Stimulated activated naive B cell treated with anti-CD40 and anti-IgM and Interleukin-4, amounts not matched to agents 10 μg/mL and 1 μg/mL and 100 μg/mL, for 72 hours (primary cell): ENCODE data around the gene LMBRD2.
"Not testable (repeated sequence)": the region's sequence is repeated elsewhere in the genome, so short reads cannot be mapped to it uniquely, and the experiment has no call there.

Experiments used
- ATAC-seq, 2 donors: fragments of 150-1000 bp; cut with Tn5 transposase; replicated peaks; 2 replicates each; pipeline ENCODE4 v1.10.0; 2021; ENCODE audit warnings: moderate library complexity in 1 of 2
- DNase-seq: peaks from one replicate; pipeline ENCODE4 v3.0.0; 2021
- H3K27ac Mint-ChIP-seq: one replicate; pipeline ENCODE4 v1.8.0; 2022; ENCODE audit warnings: mild to moderate bottlenecking, mixed read lengths
- H3K27me3 Mint-ChIP-seq, 2 donors: one replicate each; pipeline ENCODE4 v1.8.0; 2022; ENCODE audit warnings: mixed read lengths in 2 of 2
- H3K36me3 Mint-ChIP-seq, 2 donors: one replicate each; pipeline ENCODE4 v1.8.0; 2022; ENCODE audit warnings: mixed read lengths in 2 of 2, mild to moderate bottlenecking in 1 of 2
- H3K4me1 Mint-ChIP-seq, 2 donors: one replicate each; pipeline ENCODE4 v1.8.0; 2022; ENCODE audit warnings: mixed read lengths in 2 of 2, mild to moderate bottlenecking in 1 of 2
- H3K4me3 Mint-ChIP-seq, 2 donors: one replicate each; pipeline ENCODE4 v1.8.0; 2022; ENCODE audit warnings: mild to moderate bottlenecking in 2 of 2, mixed read lengths in 2 of 2, moderate library complexity in 1 of 2
- H3K9me3 Mint-ChIP-seq, 2 donors: one replicate each; pipeline ENCODE4 v1.8.0; 2022; ENCODE audit warnings: mixed read lengths in 2 of 2, mild to moderate bottlenecking in 1 of 2

LMBRD2 gene

DNA sequence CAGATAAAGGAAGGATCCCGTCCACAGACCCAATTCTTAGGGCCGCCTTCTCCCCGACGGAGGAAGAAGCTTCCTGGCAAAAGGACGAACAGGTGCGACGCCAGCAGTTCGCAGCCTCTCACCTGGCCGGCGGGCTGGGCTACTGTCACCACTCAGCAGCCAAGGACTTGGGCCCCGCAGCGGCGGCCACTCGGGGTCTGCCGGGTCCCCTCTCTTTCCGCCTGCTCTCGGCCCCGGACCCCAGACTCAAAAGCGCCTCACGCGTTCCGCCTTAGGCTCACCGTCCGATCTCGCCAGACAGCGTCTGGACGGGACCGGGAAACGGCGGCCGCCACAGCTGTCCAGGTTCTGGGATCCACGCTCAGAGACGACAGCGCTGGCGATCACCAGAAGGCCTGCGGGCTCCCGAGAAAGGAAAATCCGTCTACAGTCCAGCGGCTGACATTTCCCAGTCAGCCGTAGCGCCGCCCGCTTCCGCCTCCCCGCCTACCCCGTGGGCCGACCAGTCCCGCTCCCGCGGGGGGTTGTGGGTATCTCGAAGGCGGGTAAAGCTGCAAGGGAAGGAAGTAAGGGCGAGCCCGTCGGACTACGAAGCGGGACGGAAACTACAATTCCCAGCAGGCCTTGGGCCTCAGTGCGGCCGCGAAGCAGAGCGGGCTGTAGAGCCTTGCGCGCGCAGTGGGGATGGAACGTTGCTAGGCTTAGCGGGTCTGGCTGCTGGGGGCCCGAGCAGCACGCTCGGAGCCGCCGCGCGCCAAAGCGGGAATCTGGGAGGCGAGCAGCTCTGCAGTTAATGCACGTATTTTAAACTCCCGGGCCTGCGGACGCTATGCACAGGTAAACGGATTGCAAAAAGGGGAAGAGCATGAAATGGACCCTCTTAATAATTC lies at the start of gene LMBRD2, which contains the start of gene SKP2:
Gene LMBRD2 (minus strand): TSS at position 454 of the 890 bp plus-strand sequence. CDS start 8,538 bp downstream, outside the sequence.
Gene SKP2 (plus strand): TSS at position 678 of the 890 bp plus-strand sequence. CDS start 152 bp downstream, at position 830.
- DNase-seq = peak; percentile 96
- Mint-ChIP-seq H3K9me3 (no peaks in the 10 kb centered on the region), H3K36me3 (peaks cover 24 to 26% of the 10 kb centered on the region in 2 donors), H3K4me3 (peak within 1 kb of the TSS; percentile 92 to 95), H3K4me1 (peaks cover 28 to 32% of the 10 kb centered on the region in 2 donors), H3K27ac (peak within 1 kb of the TSS; percentile 97), H3K27me3 (no peaks in the 10 kb centered on the region)
- peak; percentile 97 to 99 for ATAC-seq

DNA sequence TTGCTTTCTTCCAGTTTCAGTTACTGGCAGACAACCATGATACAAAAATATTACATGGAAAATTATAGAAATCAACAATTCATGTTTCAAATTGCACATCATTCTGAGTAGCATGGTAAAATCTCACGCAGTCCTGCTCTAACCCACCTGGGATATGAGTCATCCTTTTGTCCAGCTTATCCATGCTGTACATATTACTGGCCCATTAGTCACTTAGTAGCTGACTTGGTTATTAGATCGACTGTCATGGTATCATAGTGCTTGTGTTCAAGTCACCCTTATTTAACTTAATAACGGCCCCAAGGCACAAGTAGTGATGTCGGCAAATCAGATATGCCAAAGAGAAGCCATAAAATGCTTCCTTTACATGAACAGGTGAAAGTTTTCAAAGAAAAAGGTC lies 48.8 kb upstream of the LMBRD2 start:
- Mint-ChIP-seq H3K9me3 (no peaks in the 10 kb centered on the region), H3K4me3 (no peak overlapping the region), H3K27me3 (no peaks in the 10 kb centered on the region), H3K36me3 (peaks cover 16 to 28% of the 10 kb centered on the region in 2 donors), H3K4me1 (no peaks in the 10 kb centered on the region), H3K27ac (no peak overlapping the region)
- ATAC-seq (no peak), DNase-seq (no peak)

- ATAC-seq (no peak), DNase-seq (no peak)
- no peaks in the 10 kb centered on the region for H3K27me3 Mint-ChIP-seq
- H3K9me3 Mint-ChIP-seq = no peaks in the 10 kb centered on the region
- H3K4me3 Mint-ChIP-seq = no peak overlapping the region
- no peaks in the 10 kb centered on the region for H3K4me1 Mint-ChIP-seq
- peaks cover 15 to 27% of the 10 kb centered on the region in 2 donors for H3K36me3 Mint-ChIP-seq
- no peak overlapping the region for H3K27ac Mint-ChIP-seq
Measured at GRCh38 chr5:36199620-36200019, 47.9 kb upstream of the LMBRD2 start.

DNA sequence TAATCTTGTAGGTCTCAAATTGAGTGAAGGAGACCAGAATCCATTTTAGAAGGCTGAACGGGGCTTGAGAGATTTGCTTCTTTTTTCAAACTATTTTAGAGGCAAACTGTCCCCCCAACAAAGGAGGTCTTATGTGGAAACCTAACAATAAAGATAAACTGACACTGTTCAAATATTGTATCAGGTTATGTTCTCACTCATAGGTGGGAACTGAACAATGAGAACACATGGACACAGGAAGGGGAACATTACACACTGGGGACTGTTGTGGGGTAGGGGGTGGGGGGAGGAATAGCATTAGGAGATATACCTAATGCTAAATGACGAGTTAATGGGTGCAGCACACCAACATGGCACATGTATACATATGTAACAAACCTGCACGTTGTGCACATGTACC lies 47.1 kb upstream of the LMBRD2 start:
- not testable (repeated sequence) for H3K27ac Mint-ChIP-seq, DNase-seq, H3K4me3 Mint-ChIP-seq, H3K9me3 Mint-ChIP-seq, H3K4me1 Mint-ChIP-seq, ATAC-seq, H3K27me3 Mint-ChIP-seq
- H3K36me3 Mint-ChIP-seq = peaks cover 15 to 27% of the 10 kb centered on the region in 2 donors

- Mint-ChIP-seq H3K27me3 (no peaks in the 10 kb centered on the region), H3K9me3 (no peaks in the 10 kb centered on the region), H3K4me3 (no peak overlapping the region), H3K4me1 (no peaks in the 10 kb centered on the region), H3K27ac (no peak overlapping the region), H3K36me3 (peaks cover 15 to 27% of the 10 kb centered on the region in 2 donors)
- DNase-seq (no peak), ATAC-seq (no peak)
Measured at GRCh38 chr5:36198281-36198680, 46.6 kb upstream of the LMBRD2 start.

DNA sequence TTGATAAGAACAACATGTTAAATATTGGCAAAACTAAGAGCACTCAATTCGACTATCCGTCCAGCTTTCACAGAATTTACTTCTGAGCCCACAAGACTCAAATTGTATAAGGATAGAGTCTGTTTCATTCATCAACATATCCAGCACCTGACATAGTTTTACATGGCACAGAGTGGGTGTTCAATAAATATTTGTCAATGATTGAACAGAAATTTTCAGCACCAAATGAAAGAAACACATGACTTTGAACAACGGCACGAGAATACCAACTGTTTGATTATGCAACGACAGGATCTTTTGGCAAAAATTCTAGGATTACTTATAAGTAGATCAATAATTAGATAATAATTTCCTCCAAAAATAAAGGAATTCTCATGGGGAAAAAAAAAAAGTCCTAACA lies 42.1 kb upstream of the LMBRD2 start:
- Mint-ChIP-seq H3K27me3 (no peaks in the 10 kb centered on the region), H3K4me1 (no peaks in the 10 kb centered on the region), H3K36me3 (peaks cover 39 to 54% of the 10 kb centered on the region in 2 donors), H3K9me3 (peaks cover 5 to 8% of the 10 kb centered on the region in 2 donors), H3K4me3 (no peak overlapping the region), H3K27ac (no peak overlapping the region)
- DNase-seq = no peak
- no peak for ATAC-seq

GRCh38 chr5:36184408-36184807 lies 32.7 kb upstream of the LMBRD2 start:
- not testable (repeated sequence) for H3K4me1 Mint-ChIP-seq, DNase-seq, H3K27me3 Mint-ChIP-seq, H3K4me3 Mint-ChIP-seq, ATAC-seq, H3K27ac Mint-ChIP-seq
- H3K9me3 Mint-ChIP-seq = peaks cover 8 to 12% of the 10 kb centered on the region in 2 donors
- peaks cover 57 to 70% of the 10 kb centered on the region in 2 donors for H3K36me3 Mint-ChIP-seq

DNA sequence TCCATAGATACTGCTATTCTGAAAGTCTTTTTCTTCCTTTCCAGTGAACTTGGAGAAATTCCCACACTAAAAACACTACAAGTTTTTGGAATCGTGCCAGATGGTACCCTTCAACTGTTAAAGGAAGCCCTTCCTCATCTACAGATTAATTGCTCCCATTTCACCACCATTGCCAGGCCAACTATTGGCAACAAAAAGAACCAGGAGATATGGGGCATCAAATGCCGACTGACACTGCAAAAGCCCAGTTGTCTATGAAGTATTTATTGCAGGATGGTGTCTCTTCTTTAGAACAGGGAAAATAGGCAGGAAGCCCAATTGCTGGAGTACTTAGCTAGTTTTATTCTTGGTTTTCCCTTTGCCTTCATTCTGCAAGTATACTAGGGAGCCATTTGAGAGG lies 30.1 kb upstream of the LMBRD2 start:
- Mint-ChIP-seq H3K36me3 (peaks cover 46 to 60% of the 10 kb centered on the region in 2 donors), H3K9me3 (peaks cover 0 to 2% of the 10 kb centered on the region in 2 donors), H3K27ac (no peak overlapping the region), H3K4me1 (peaks cover 0 to 6% of the 10 kb centered on the region in 2 donors), H3K27me3 (no peaks in the 10 kb centered on the region), H3K4me3 (no peak overlapping the region)
- ATAC-seq (no peak), DNase-seq (no peak)

DNA sequence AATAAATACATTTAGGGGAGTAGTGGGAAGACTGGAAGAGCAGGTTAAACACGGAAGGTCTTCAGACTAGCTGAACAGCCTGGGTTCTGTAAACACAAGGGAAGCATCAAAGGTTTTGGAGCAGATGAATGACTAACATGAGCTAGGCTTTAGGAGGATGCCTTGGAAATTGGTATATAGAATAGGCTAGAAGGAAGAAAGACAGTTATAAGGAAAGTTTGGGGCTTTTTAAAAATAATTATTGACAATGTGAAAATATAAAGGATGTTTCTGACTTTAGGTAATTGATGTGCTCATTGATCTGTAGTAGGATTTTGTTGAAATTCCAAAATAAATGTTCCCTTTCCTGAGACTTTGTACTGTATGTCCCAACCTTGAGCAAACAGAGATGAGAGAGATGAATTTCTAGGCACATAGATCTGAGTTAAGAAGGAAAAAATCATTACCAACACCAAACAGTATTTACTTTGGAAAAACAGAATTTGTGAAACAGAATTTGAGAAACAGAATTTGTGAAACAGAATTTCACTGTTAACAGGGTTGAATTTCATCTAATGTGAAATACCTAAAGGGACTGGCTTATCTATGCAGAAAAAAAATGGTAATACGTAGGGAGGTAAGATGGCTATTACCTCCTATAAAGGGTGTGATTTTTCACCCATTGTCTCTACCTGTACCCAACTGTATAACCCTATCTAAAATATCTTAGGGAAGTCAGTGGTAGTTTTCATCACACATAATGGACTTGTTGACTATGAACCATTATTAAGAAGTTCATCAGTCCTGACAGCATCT lies 29.1 kb upstream of the LMBRD2 start:
- ATAC-seq (no peak), DNase-seq (no peak)
- Mint-ChIP-seq H3K36me3 (peaks cover 42 to 54% of the 10 kb centered on the region in 2 donors), H3K4me3 (no peak overlapping the region), H3K4me1 (peaks cover 0 to 6% of the 10 kb centered on the region in 2 donors), H3K27ac (no peak overlapping the region), H3K27me3 (no peaks in the 10 kb centered on the region), H3K9me3 (peaks cover 0 to 2% of the 10 kb centered on the region in 2 donors)

- Mint-ChIP-seq H3K27me3 (no peaks in the 10 kb centered on the region), H3K27ac (no peak overlapping the region), H3K4me1 (peaks cover 0 to 6% of the 10 kb centered on the region in 2 donors), H3K36me3 (peaks cover 36 to 51% of the 10 kb centered on the region in 2 donors), H3K4me3 (no peak overlapping the region), H3K9me3 (peaks cover 0 to 1% of the 10 kb centered on the region in 2 donors)
- DNase-seq = no peak
- ATAC-seq = no peak
Measured at GRCh38 chr5:36179950-36180349, 28.3 kb upstream of the LMBRD2 start.

DNA sequence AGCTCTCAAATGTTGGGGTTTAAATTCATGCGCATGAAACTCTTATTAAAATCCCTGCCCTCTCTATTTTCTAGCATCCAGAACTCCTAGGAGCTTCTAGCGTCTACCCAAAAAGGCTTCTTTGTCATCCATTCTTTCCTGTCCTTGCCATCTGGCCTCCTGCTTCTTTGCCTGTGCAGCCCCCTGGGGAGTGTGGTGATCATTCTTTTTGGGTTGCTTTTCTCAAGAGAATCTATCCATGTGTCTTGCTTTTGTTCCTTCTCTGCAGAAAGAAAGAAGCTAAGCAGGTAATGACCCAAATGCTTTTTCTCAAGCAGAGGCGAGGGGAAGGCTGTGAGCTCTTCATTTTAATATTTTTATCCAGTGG lies 26.8 kb upstream of the LMBRD2 start:
- H3K27ac Mint-ChIP-seq = no peak overlapping the region
- no peaks in the 10 kb centered on the region for H3K9me3 Mint-ChIP-seq
- H3K4me1 Mint-ChIP-seq = peaks cover 0 to 6% of the 10 kb centered on the region in 2 donors
- ATAC-seq (no peak), DNase-seq (no peak)
- H3K27me3 Mint-ChIP-seq = no peaks in the 10 kb centered on the region
- peaks cover 39 to 51% of the 10 kb centered on the region in 2 donors for H3K36me3 Mint-ChIP-seq
- no peak overlapping the region for H3K4me3 Mint-ChIP-seq

DNA sequence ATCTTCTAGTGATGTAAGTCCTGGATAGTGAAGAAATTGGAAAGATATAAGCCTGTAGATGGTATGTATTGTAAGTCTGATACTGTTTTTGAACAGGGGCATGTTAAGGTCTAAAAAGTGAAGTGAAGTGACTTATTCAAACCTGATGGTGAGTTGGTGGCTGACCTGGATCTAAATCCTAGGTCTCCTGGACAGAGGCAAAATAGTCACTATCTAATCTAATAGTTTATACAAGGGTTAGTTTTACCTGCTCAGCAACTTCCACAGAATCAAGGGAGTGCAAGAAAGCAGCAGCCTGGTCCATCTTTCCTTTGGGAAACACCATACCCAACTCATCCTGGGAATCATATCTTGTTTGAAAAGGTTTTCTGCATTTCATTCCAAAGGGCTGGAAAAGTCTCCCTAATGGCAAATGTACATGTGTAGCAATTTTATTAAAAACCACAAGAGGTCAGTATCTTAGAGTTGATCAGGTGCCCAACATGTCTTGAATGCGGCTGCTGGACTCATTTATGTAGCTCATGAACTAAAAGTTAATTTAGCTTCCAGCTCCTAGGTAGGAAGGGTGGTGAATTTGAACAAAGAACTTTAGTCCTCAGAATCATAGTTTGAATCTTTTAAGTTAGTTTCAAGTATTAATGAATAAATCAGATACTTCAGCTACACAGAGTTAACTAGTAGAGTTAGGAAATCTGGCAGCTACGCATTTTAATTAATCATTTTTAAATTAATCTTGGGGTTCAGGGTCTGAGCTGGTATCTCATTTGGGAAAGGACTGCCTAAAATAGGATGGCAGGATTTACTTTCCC lies 26.2 kb upstream of the LMBRD2 start:
- Mint-ChIP-seq H3K36me3 (peaks cover 42 to 51% of the 10 kb centered on the region in 2 donors), H3K27ac (no peak overlapping the region), H3K9me3 (no peaks in the 10 kb centered on the region), H3K4me3 (no peak overlapping the region), H3K27me3 (no peaks in the 10 kb centered on the region), H3K4me1 (peaks cover 0 to 6% of the 10 kb centered on the region in 2 donors)
- DNase-seq (no peak), ATAC-seq (no peak)

DNA sequence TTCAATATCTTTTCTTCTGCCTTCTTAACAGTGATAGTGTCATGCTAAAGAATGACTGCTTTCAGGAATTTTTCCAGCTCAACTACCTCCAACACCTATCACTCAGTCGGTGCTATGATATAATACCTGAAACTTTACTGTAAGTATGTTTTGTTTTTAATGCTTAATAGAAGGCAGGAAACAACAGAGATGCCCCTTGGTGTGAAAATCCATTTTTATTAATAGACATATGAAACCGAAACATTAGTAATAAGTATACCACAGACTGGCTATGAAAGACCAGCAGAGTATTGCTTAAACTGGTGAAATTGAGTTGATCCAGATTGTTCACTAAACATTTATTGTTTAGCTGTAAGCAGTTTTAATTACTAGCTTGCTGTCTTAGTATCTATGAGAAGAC lies 25.5 kb upstream of the LMBRD2 start:
- Mint-ChIP-seq H3K27me3 (no peaks in the 10 kb centered on the region), H3K27ac (no peak overlapping the region), H3K4me3 (no peak overlapping the region), H3K36me3 (peaks cover 42 to 51% of the 10 kb centered on the region in 2 donors), H3K4me1 (peaks cover 0 to 6% of the 10 kb centered on the region in 2 donors), H3K9me3 (no peaks in the 10 kb centered on the region)
- ATAC-seq (no peak), DNase-seq (no peak)

DNA sequence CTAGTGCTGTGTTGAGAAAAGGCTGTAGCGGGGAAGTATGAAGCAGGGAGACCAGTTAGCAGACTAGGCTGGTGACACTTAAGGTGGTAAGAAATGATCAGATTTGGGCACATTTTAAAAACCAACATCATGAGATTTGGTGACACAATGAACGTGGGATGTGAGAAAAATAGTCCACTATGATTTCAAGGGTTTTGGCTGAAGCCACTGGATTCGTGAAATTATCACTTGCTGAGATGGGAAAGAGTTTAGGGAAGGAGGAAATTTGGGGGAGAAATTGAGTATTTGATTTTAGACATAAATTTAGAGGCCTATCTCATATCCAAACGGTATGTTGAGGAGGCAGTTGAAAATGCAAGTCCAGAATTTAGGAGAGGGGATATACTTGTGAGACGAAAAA lies 23.4 kb upstream of the LMBRD2 start:
- DNase-seq (no peak), ATAC-seq (no peak)
- no peaks in the 10 kb centered on the region for H3K27me3 Mint-ChIP-seq
- no peaks in the 10 kb centered on the region for H3K9me3 Mint-ChIP-seq
- H3K4me3 Mint-ChIP-seq = no peak overlapping the region
- H3K4me1 Mint-ChIP-seq = peaks cover 0 to 6% of the 10 kb centered on the region in 2 donors
- H3K27ac Mint-ChIP-seq = no peak overlapping the region
- peaks cover 40 to 48% of the 10 kb centered on the region in 2 donors for H3K36me3 Mint-ChIP-seq
